Fibroblast of lung (primary cell): ENCODE results near the gene ROBO1. TPM values are rescaled to one million over a fixed set of nuclear protein-coding genes. Genes with fewer than 3 reads are reported as not detected.
A peak's percentile ranks its signal among the peaks of the same experiment; 100 is the strongest.

Experiments
- DNase-seq, 2 donors: peaks; one replicate each; pipeline versions ENCODE4 v3.0.0 to v3.0.0-alpha.2; 2010; ENCODE audit warnings: low read depth in 2 of 2
- H2AFZ ChIP-seq: 2 replicates; pipeline ENCODE4 v1.5.1; 2012; ENCODE audit warnings: low read length, control low read depth, inconsistent platforms
- H3K27ac ChIP-seq: 2 replicates; pipeline ENCODE4 v1.5.1; 2011; ENCODE audit warnings: low read length, control low read depth; ENCODE audit not compliant: insufficient read depth
- H3K27me3 ChIP-seq: 2 replicates; pipeline ENCODE4 v1.5.1; 2011; ENCODE audit warnings: mild to moderate bottlenecking, low read length; ENCODE audit not compliant: control insufficient read depth, insufficient read depth
- H3K36me3 ChIP-seq: 2 replicates; pipeline ENCODE4 v1.5.1; 2011; ENCODE audit warnings: low read length; ENCODE audit not compliant: control insufficient read depth, insufficient read depth
- H3K4me1 ChIP-seq: 2 replicates; pipeline ENCODE4 v1.5.1; 2011; ENCODE audit warnings: low read length; ENCODE audit not compliant: control insufficient read depth, insufficient read depth; ENCODE audit errors: extremely low read depth
- H3K4me2 ChIP-seq: 2 replicates; pipeline ENCODE4 v1.5.1; 2011; ENCODE audit warnings: low read length, control low read depth; ENCODE audit not compliant: insufficient read depth; ENCODE audit errors: extremely low read depth
- H3K4me3 ChIP-seq, 4 experiments: fragments of 200-600 bp in 1 of 4; sonication (generic) in 1 of 4; replicated peaks in 1 of 4; 2 replicates each; pipeline ENCODE4 v1.5.1; 2011 to 2016; ENCODE audit warnings: low read length in 4 of 4, low read depth in 3 of 4, mild to moderate bottlenecking in 3 of 4, control low read depth in 2 of 4, inconsistent platforms in 1 of 4, mixed read lengths in 1 of 4; ENCODE audit not compliant: insufficient read depth in 1 of 4; ENCODE audit errors: control extremely low read depth in 1 of 4
- H3K79me2 ChIP-seq: 2 replicates; pipeline ENCODE4 v1.5.1; 2012; ENCODE audit warnings: mild to moderate bottlenecking, low read length, inconsistent platforms; ENCODE audit not compliant: control insufficient read depth, insufficient read depth
- H3K9ac ChIP-seq: 2 replicates; pipeline ENCODE4 v1.5.1; 2011; ENCODE audit warnings: mild to moderate bottlenecking, low read length, control low read depth; ENCODE audit not compliant: insufficient read depth
- H3K9me3 ChIP-seq: 2 replicates; pipeline ENCODE4 v1.5.1; 2012; ENCODE audit warnings: low read depth, low read length; ENCODE audit not compliant: control insufficient read depth, insufficient read depth
- H4K20me1 ChIP-seq: 2 replicates; pipeline ENCODE4 v1.5.1; 2011; ENCODE audit warnings: low read length; ENCODE audit not compliant: control insufficient read depth, insufficient read depth; ENCODE audit errors: extremely low read depth
- EZH2 ChIP-seq: IDR thresholded peaks from 2 replicates; pipeline ENCODE4 v1.5.1; 2012; ENCODE audit warnings: low read length, control low read depth, mild to moderate bottlenecking; ENCODE audit errors: missing control alignments
- polyA plus RNA-seq, 2 donors: library from polyadenylated mRNA; depleted of rRNA in 1 of 2; stranded (reverse) in 1 of 2; unstranded in 1 of 2; fragments of >200 nt; gene quantifications; 2 replicates each; pipeline ENCODE4 v1.2.1, GENCODE V29; 2011 to 2012; ENCODE audit warnings: missing spikeins in 1 of 2
- total RNA-seq: library from RNA; depleted of rRNA; stranded (reverse); fragments of >200 nt; gene quantifications from 2 replicates; pipeline ENCODE4 v1.2.1, GENCODE V29; 2014
- TF ChIP-seq, protein P1 (sequence below), 2 donors: IDR thresholded peaks in 1 of 2; conservative IDR thresholded peaks in 1 of 2; 1 replicate in 1 of 2; 2 replicates in 1 of 2; pipeline ENCODE4 v1.5.1; 2011 to 2012; ENCODE audit warnings: low read length in 2 of 2, control low read depth in 1 of 2, inconsistent platforms in 1 of 2, low read depth in 1 of 2, mild to moderate bottlenecking in 1 of 2

ROBO1 gene
- total and polyA plus RNA-seq, 2 donors (not counting 1 experiment from before 2014, with no cell fraction given) = 53.8 to 104 TPM

- DNase-seq = peak; percentile 35 to 67
- H3K4me2 ChIP-seq = no peak overlapping the region
- TF ChIP-seq EZH2 = no peak
- TF ChIP-seq, protein P1, sequence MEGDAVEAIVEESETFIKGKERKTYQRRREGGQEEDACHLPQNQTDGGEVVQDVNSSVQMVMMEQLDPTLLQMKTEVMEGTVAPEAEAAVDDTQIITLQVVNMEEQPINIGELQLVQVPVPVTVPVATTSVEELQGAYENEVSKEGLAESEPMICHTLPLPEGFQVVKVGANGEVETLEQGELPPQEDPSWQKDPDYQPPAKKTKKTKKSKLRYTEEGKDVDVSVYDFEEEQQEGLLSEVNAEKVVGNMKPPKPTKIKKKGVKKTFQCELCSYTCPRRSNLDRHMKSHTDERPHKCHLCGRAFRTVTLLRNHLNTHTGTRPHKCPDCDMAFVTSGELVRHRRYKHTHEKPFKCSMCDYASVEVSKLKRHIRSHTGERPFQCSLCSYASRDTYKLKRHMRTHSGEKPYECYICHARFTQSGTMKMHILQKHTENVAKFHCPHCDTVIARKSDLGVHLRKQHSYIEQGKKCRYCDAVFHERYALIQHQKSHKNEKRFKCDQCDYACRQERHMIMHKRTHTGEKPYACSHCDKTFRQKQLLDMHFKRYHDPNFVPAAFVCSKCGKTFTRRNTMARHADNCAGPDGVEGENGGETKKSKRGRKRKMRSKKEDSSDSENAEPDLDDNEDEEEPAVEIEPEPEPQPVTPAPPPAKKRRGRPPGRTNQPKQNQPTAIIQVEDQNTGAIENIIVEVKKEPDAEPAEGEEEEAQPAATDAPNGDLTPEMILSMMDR (conservative IDR thresholded peaks at IDR 0.05 in 1 of 2, IDR thresholded peaks at IDR 0.05 in 1 of 2; ENCODE audit: low read depth in 1 of 2, low read length in 2 of 2) = peak; percentile 47 to 61
- H2AFZ ChIP-seq = no peak overlapping the region
- H3K9ac ChIP-seq = no peak overlapping the region
- H4K20me1 ChIP-seq = no peaks in the 10 kb centered on the region
- no peak overlapping the region for H3K4me3 ChIP-seq
- no peaks in the 10 kb centered on the region for H3K79me2 ChIP-seq
- no peak overlapping the region for H3K27ac ChIP-seq
- H3K4me1 ChIP-seq = no peaks in the 10 kb centered on the region
- no peaks in the 10 kb centered on the region for H3K36me3 ChIP-seq
- H3K27me3 ChIP-seq = no peaks in the 10 kb centered on the region
- H3K9me3 ChIP-seq = no peaks in the 10 kb centered on the region
Measured at GRCh38 chr3:78659386-78659987, 1108.3 kb downstream of the ROBO1 start.

DNA sequence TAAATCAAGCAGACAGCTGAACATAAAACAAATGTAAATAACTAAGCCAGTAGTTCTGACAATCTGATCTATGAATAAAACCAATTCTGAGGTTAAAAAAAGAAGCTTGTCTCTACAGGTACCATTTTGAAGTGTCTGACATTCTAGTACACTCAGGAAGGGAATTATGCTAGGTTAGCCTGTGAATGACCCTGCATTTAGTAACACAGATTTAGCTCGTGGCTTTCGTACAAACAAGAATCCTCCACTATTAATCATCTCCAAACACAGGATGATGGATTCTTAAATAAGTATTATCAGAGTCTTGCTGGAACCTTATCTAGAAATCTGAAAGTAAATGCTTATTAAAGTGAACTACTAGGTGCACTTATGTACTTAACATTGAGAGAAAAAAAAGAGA lies 1120.1 kb downstream of the ROBO1 start:
- H3K4me1 ChIP-seq = no peaks in the 10 kb centered on the region
- H4K20me1 ChIP-seq = no peaks in the 10 kb centered on the region
- H3K9ac ChIP-seq = no peak overlapping the region
- H3K4me3 ChIP-seq = no peak overlapping the region
- H3K27ac ChIP-seq = no peak overlapping the region
- no peaks in the 10 kb centered on the region for H3K79me2 ChIP-seq
- no peaks in the 10 kb centered on the region for H3K36me3 ChIP-seq
- H2AFZ ChIP-seq = no peak overlapping the region
- H3K4me2 ChIP-seq = no peak overlapping the region
- peak in 1 of 2 donors; percentile 66 for DNase-seq
- no peaks in the 10 kb centered on the region for H3K27me3 ChIP-seq
- TF ChIP-seq, protein P1 (conservative IDR thresholded peaks at IDR 0.05 in 1 of 2, IDR thresholded peaks at IDR 0.05 in 1 of 2; ENCODE audit: low read depth in 1 of 2, low read length in 2 of 2) = no peak
- no peak for TF ChIP-seq EZH2
- no peaks in the 10 kb centered on the region for H3K9me3 ChIP-seq

DNA sequence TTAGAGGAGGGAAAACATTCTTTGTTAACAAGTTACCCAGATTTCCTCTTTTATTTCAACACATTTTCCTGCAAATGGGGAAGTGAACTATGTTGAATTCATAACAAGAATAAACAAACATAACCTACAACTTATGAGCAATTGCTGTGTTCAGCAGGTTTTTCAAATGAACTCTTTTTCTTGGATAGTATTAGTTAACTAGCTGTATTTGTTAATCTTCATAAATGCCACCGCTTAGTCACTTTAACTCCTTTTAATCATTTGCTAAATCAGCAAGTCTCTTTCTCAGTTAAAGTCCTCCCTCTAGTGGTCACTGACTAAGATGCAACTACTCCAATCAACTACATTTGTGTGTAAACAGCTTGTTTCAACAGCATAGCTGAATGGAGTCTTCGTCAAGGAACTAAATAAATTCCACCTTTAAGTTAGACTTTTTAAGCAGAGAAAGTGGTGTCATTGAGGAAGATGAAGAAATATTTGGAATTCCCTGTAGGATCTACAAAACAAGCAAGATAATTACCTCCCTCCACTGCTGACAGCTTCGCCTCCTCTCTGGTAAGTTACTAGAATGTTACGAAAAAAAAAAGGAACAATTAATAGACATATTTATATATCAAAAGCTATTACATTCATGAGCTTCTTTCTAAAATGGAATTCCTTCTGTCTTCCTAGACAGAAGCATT lies 1122.0 kb downstream of the ROBO1 start:
- Histone ChIP-seq H3K27me3 (no peaks in the 10 kb centered on the region), H3K4me3 (no peak overlapping the region), H3K9me3 (no peaks in the 10 kb centered on the region), H3K79me2 (no peaks in the 10 kb centered on the region), H3K4me1 (no peaks in the 10 kb centered on the region), H4K20me1 (no peaks in the 10 kb centered on the region), H3K36me3 (no peaks in the 10 kb centered on the region), H3K27ac (no peak overlapping the region), H3K9ac (no peak overlapping the region), H3K4me2 (no peak overlapping the region), H2AFZ (no peak overlapping the region)
- DNase-seq = peak; percentile 72 to 87
- TF ChIP-seq, protein P1 (conservative IDR thresholded peaks at IDR 0.05 in 1 of 2, IDR thresholded peaks at IDR 0.05 in 1 of 2; ENCODE audit: low read depth in 1 of 2, low read length in 2 of 2) = peak; percentile 77 to 81
- TF ChIP-seq EZH2 = no peak
